SK-N-SH (cell line): ENCODE measurements around the gene TOGARAM2. TPM values are rescaled to one million over a fixed set of nuclear protein-coding genes. Genes with fewer than 3 reads are reported as not detected.

Experiments used
- CTCF ChIA-PET: fragments of 300-600, 350-600 bp; formaldehyde crosslinking; extraction: SDS; loops from one replicate; lab custom pipeline; 2021; lab: Yijun Ruan, JAX
- POLR2A ChIA-PET: fragments of 350-600 bp; sonication (Branson Sonifier 250); formaldehyde crosslinking; extraction: SDS; loops from one replicate; lab custom pipeline; 2020; ENCODE audit warnings: antibody characterized with exemption, inconsistent platforms; lab: Yijun Ruan, JAX
- DNase-seq: peaks from one replicate; pipeline ENCODE4 v3.0.0; 2012
- H2AFZ ChIP-seq: fragments of 200-600 bp; sonication (generic); 2 replicates; pipeline ENCODE4 v1.8.1; 2016; ENCODE audit warnings: antibody characterized with exemption, mild to moderate bottlenecking, low read depth
- H3F3A ChIP-seq: fragments of 200-600 bp; sonication (generic); replicated peaks from 2 replicates; pipeline ENCODE3; 2016; ENCODE audit warnings: antibody characterized with exemption, mild to moderate bottlenecking; ENCODE audit not compliant: insufficient read depth
- H3K27ac ChIP-seq, 2 experiments: fragments of 200-500 bp in 1 of 2; fragments of 200-600 bp in 1 of 2; sonication (Bioruptor generic) in 1 of 2; sonication (generic), shearing (Covaris generic) in 1 of 2; 2 replicates each; pipeline versions ENCODE4 v1.5.1 to v1.6.1; 2014 to 2016; ENCODE audit warnings: low read depth in 2 of 2, inconsistent platforms in 1 of 2, low read length in 1 of 2, mild to moderate bottlenecking in 1 of 2, mixed read lengths in 1 of 2
- H3K27me3 ChIP-seq: fragments of 200-600 bp; sonication (generic), shearing (Covaris generic); 2 replicates; pipeline ENCODE4 v1.6.1; 2016; ENCODE audit warnings: mixed run types; ENCODE audit not compliant: insufficient read depth
- H3K36me3 ChIP-seq, 2 experiments: fragments of 200-500 bp in 1 of 2; fragments of 200-600 bp in 1 of 2; sonication (Bioruptor generic) in 1 of 2; sonication (generic) in 1 of 2; replicated peaks in 1 of 2; 2 replicates each; pipeline versions ENCODE3 to v1.5.1; 2014 to 2016; ENCODE audit warnings: low read length in 1 of 2, mild to moderate bottlenecking in 1 of 2; ENCODE audit not compliant: insufficient read depth in 2 of 2, control insufficient read depth in 1 of 2
- H3K4me1 ChIP-seq, 2 experiments: fragments of 200-500 bp in 1 of 2; fragments of 200-600 bp in 1 of 2; sonication (Bioruptor generic) in 1 of 2; sonication (generic), shearing (Covaris generic) in 1 of 2; 2 replicates each; pipeline versions ENCODE4 v1.5.1 to v1.6.1; 2014 to 2016; ENCODE audit warnings: low read depth in 1 of 2, low read length in 1 of 2, mixed run types in 1 of 2; ENCODE audit not compliant: insufficient read depth in 2 of 2, control insufficient read depth in 1 of 2
- H3K4me2 ChIP-seq: fragments of 200-600 bp; sonication (generic), shearing (Covaris generic); 2 replicates; pipeline ENCODE4 v1.6.1; 2017; ENCODE audit warnings: mixed run types
- H3K4me3 ChIP-seq, 2 experiments: fragments of 200-500 bp in 1 of 2; fragments of 200-600 bp in 1 of 2; sonication (Bioruptor generic) in 1 of 2; sonication (generic), shearing (Covaris generic) in 1 of 2; 2 replicates each; pipeline versions ENCODE4 v1.5.1 to v1.8.1; 2014 to 2016; ENCODE audit warnings: low read depth in 2 of 2, inconsistent platforms in 1 of 2, low read length in 1 of 2, mild to moderate bottlenecking in 1 of 2, mixed read lengths in 1 of 2, moderate library complexity in 1 of 2
- H3K79me2 ChIP-seq: fragments of 200-600 bp; sonication (generic); 2 replicates; pipeline ENCODE4 v1.8.1; 2017; ENCODE audit warnings: mild to moderate bottlenecking; ENCODE audit not compliant: insufficient read depth
- H3K9ac ChIP-seq: fragments of 200-600 bp; sonication (generic); 2 replicates; pipeline ENCODE4 v1.6.1; 2017; ENCODE audit warnings: mixed run types
- H3K9me2 ChIP-seq: fragments of 200-600 bp; sonication (generic); 2 replicates; pipeline ENCODE4 v1.6.1; 2017; ENCODE audit warnings: mixed run types
- H3K9me3 ChIP-seq: fragments of 200-600 bp; sonication (generic); 2 replicates; pipeline ENCODE4 v1.6.1; 2017; ENCODE audit warnings: mixed run types, mild to moderate bottlenecking, moderate library complexity
- H4K20me1 ChIP-seq: fragments of 200-600 bp; sonication (generic); 2 replicates; pipeline ENCODE4 v1.6.1; 2017; ENCODE audit warnings: mild to moderate bottlenecking, mixed run types; ENCODE audit not compliant: insufficient read depth
- CHD2 ChIP-seq: fragments of 150-350 bp; IDR thresholded peaks from 2 replicates; pipeline ENCODE4 v1.6.1; 2018; ENCODE audit warnings: low read length; ENCODE audit not compliant: partially characterized antibody
- ELF1 ChIP-seq: IDR thresholded peaks from 2 replicates; pipeline ENCODE4 v1.4.0; 2012
- EP300 ChIP-seq, 2 experiments: IDR thresholded peaks; 2 replicates each; pipeline versions ENCODE4 v1.4.0 to v1.6.1; 2012; ENCODE audit warnings: borderline replicate concordance in 1 of 2, low read depth in 1 of 2, low read length in 1 of 2
- FOSL2 ChIP-seq: IDR thresholded peaks from 2 replicates; pipeline ENCODE4 v1.4.0; 2012; ENCODE audit warnings: low read depth, mild to moderate bottlenecking, moderate library complexity, borderline replicate concordance
- GABPA ChIP-seq: IDR thresholded peaks from 2 replicates; pipeline ENCODE4 v1.4.0; 2012; ENCODE audit warnings: low read depth, mild to moderate bottlenecking
- IRF3 ChIP-seq: fragments of 150-350 bp; IDR thresholded peaks from 2 replicates; pipeline ENCODE4 v1.6.1; 2016; ENCODE audit warnings: mild to moderate bottlenecking, low read depth, low read length
- JUND ChIP-seq: IDR thresholded peaks from 2 replicates; pipeline ENCODE4 v1.4.0; 2012
- MAX ChIP-seq: IDR thresholded peaks from 2 replicates; pipeline ENCODE4 v1.4.0; 2012; ENCODE audit warnings: low read depth
- MEF2A ChIP-seq: IDR thresholded peaks from 2 replicates; pipeline ENCODE4 v1.4.0; 2012; ENCODE audit warnings: low read depth, borderline replicate concordance
- MXI1 ChIP-seq: IDR thresholded peaks from 2 replicates; pipeline ENCODE4 v1.6.1; 2012; ENCODE audit warnings: mild to moderate bottlenecking, low read depth, low read length, improper control_type of control experiment
- NFIC ChIP-seq: IDR thresholded peaks from 2 replicates; pipeline ENCODE4 v1.4.0; 2012; ENCODE audit warnings: borderline replicate concordance
- PBX3 ChIP-seq: IDR thresholded peaks from 2 replicates; pipeline ENCODE4; 2012
- RAD21 ChIP-seq: IDR thresholded peaks from 2 replicates; pipeline ENCODE4 v1.6.1; 2012; ENCODE audit warnings: mild to moderate bottlenecking, low read length
- RCOR1 ChIP-seq: fragments of 150-350 bp; IDR thresholded peaks from 2 replicates; pipeline ENCODE4 v1.6.1; 2017; ENCODE audit warnings: antibody characterized with exemption, low read length
- REST ChIP-seq: IDR thresholded peaks from 2 replicates; pipeline ENCODE4 v1.6.1; 2012; ENCODE audit warnings: mild to moderate bottlenecking, low read depth, low read length, moderate library complexity
- RFX5 ChIP-seq: IDR thresholded peaks from 2 replicates; pipeline ENCODE4 v1.6.1; 2012; ENCODE audit warnings: mild to moderate bottlenecking, improper control_type of control experiment, low read length
- SIN3A ChIP-seq: IDR thresholded peaks from 2 replicates; pipeline ENCODE4 v1.6.1; 2012; ENCODE audit warnings: low read depth, mild to moderate bottlenecking, low read length, moderate library complexity, borderline replicate concordance
- SMC3 ChIP-seq: IDR thresholded peaks from 2 replicates; pipeline ENCODE4 v1.6.1; 2012; ENCODE audit warnings: low read depth, low read length, improper control_type of control experiment
- TCF12 ChIP-seq: IDR thresholded peaks from 2 replicates; pipeline ENCODE4 v1.4.0; 2012
- WGBS: methylation state at CpG from one replicate; pipeline ENCODE4 v1.1.6; 2017; ENCODE audit warnings: low lambda C conversion rate; 5-methylcytosine and 5-hydroxymethylcytosine counted together
- polyA plus RNA-seq, 3 experiments: library from polyadenylated mRNA; depleted of rRNA; stranded (reverse); fragments of >200 nt; gene quantifications; 2 replicates each; pipeline ENCODE4 v1.2.3, GENCODE V29; 2012

The TOGARAM2 gene
- polyA plus RNA-seq, 1 of the 3 experiments (the other 2 are of a cell fraction) = 0.69 TPM

GRCh38 chr2:29074411-29074810, 93.3 kb downstream of the TOGARAM2 start, which contains the start of gene PCARE (continued):
- TF ChIP-seq ELF1 (no peak), TCF12 (no peak), MAX (no peak)

- Histone ChIP-seq H3K27ac (peak overlapping the region in 1 of 2 experiments; percentile 39; a peak in 2 of 4 replicates), H3K4me1 (peaks cover 0 to 11% of the 10 kb centered on the region in 2 experiments; a peak in 2 of 4 replicates), H3K4me2 (no peak overlapping the region), H2AFZ (no peak overlapping the region), H3K4me3 (no peak overlapping the region), H3K9me2 (no peaks in the 10 kb centered on the region), H4K20me1 (no peaks in the 10 kb centered on the region), H3K27me3 (no peaks in the 10 kb centered on the region), H3K36me3 (no peaks in the 10 kb centered on the region), H3K79me2 (no peaks in the 10 kb centered on the region), H3K9me3 (no peaks in the 10 kb centered on the region), H3F3A (no peaks in the 10 kb centered on the region)
- 33% methylated on average over 14 of the region's 14 CpGs for WGBS
- DNase-seq = peak; percentile 81
- ChIA-PET POLR2A (interaction anchor here (0.6 kb wide), 1 partner anchor 41 kb away, joined by 3 read pairs; no protein-coding TSS in a partner anchor), CTCF (interaction anchor here (0.8 to 2.7 kb wide), 7 partner anchors 10 to 995 kb away, joined by 3 to 9 read pairs (median 3); no protein-coding TSS in a partner anchor)
- TF ChIP-seq EP300 (IDR thresholded peaks at IDR 0.05; ENCODE audit: borderline replicate concordance in 1 of 2, low read depth in 1 of 2, low read length in 1 of 2) = no peak
- TF ChIP-seq PBX3 = no peak
- TF ChIP-seq SMC3 = 0 out of 2 replicates have a peak, but pooled peaks have one; percentile 12
- TF ChIP-seq TCF12 = no peak
- TF ChIP-seq RCOR1 = no peak
- peak; percentile 66; the same call in 1 of the 2 replicates for TF ChIP-seq MXI1
- TF ChIP-seq RAD21 = no peak
- no peak for TF ChIP-seq RFX5
- no peak for TF ChIP-seq CHD2
- no peak for TF ChIP-seq JUND
- TF ChIP-seq GABPA = no peak
- no peak for TF ChIP-seq FOSL2
- no peak for TF ChIP-seq SIN3A
- TF ChIP-seq, all 33 proteins: peak for 2
- H3K9ac ChIP-seq = no peak overlapping the region
These were observed 95.0 kb downstream of the TOGARAM2 start for GRCh38 chr2:29075894-29076705.

- Histone ChIP-seq H3K79me2 (no peaks in the 10 kb centered on the region), H3K4me1 (peaks cover 0 to 9% of the 10 kb centered on the region in 2 experiments; a peak in 2 of 4 replicates), H3F3A (no peaks in the 10 kb centered on the region), H3K27me3 (no peaks in the 10 kb centered on the region), H2AFZ (no peak overlapping the region), H3K4me2 (no peak overlapping the region), H3K9me3 (no peaks in the 10 kb centered on the region), H3K4me3 (no peak overlapping the region), H3K36me3 (no peaks in the 10 kb centered on the region), H4K20me1 (no peaks in the 10 kb centered on the region), H3K9ac (no peak overlapping the region), H3K9me2 (no peaks in the 10 kb centered on the region), H3K27ac (no peak overlapping the region)
- POLR2A ChIA-PET = no interaction called here
- WGBS = 75% methylated on average over 7 of the region's 7 CpGs
- CTCF ChIA-PET = interaction anchor here (1.1 kb wide), 1 partner anchor 55 kb away, joined by 3 read pairs; no protein-coding TSS in a partner anchor
- DNase-seq = no peak
- TF ChIP-seq MEF2A (no peak), SIN3A (no peak), TCF12 (no peak), IRF3 (no peak), MAX (no peak), REST (no peak), NFIC (no peak)
These were observed 98.8 kb downstream of the TOGARAM2 start for GRCh38 chr2:29079887-29080286.
